HUES64 (cell line): ENCODE results near the gene SH2D6.

ENCODE experiments used
- H3K27ac ChIP-seq: 2 replicates; pipeline ENCODE4 v1.7.0; 2013; ENCODE audit warnings: low read depth, low read length, inconsistent platforms
- H3K27me3 ChIP-seq: 2 replicates; pipeline ENCODE4 v1.6.1; 2013; ENCODE audit warnings: mild to moderate bottlenecking, low read length; ENCODE audit not compliant: insufficient read depth
- H3K36me3 ChIP-seq: 2 replicates; pipeline ENCODE4 v1.6.1; 2013; ENCODE audit warnings: mild to moderate bottlenecking, low read length; ENCODE audit not compliant: insufficient read depth
- H3K4me1 ChIP-seq: 2 replicates; pipeline ENCODE4 v1.6.1; 2013; ENCODE audit warnings: mild to moderate bottlenecking, low read length, moderate library complexity; ENCODE audit not compliant: insufficient read depth
- H3K4me3 ChIP-seq: 2 replicates; pipeline ENCODE4 v1.5.1; 2013; ENCODE audit warnings: mild to moderate bottlenecking, low read length, moderate library complexity
- H3K9ac ChIP-seq: 2 replicates; pipeline ENCODE4 v1.6.1; 2013; ENCODE audit warnings: mild to moderate bottlenecking, low read depth, low read length
- H3K9me3 ChIP-seq: 2 replicates; pipeline ENCODE4 v1.6.1; 2013; ENCODE audit warnings: low read depth, low read length; ENCODE audit not compliant: insufficient read depth
- WGBS: fragments of 150-250, 120-280 bp; methylation state at CpG from one replicate; pipeline ENCODE4 v1.1.7; 2013; ENCODE audit warnings: missing lambda C conversion rate; 5-methylcytosine and 5-hydroxymethylcytosine counted together

Gene SH2D6

GRCh38 chr2:85458601-85459563 lies 40.4 kb downstream of the SH2D6 start:
- Histone ChIP-seq H3K4me3 (no peak overlapping the region), H3K4me1 (peaks cover 18% of the 10 kb centered on the region), H3K9ac (no peak overlapping the region), H3K36me3 (no peaks in the 10 kb centered on the region), H3K9me3 (no peaks in the 10 kb centered on the region), H3K27me3 (no peaks in the 10 kb centered on the region), H3K27ac (peak overlapping the region; percentile 84; the same call in 1 of the 2 replicates)
- 47% methylated on average over 12 of the region's 12 CpGs for WGBS

- H3K4me1 ChIP-seq = peaks cover 18% of the 10 kb centered on the region
- WGBS = no CpG with 5 or more reads among the region's 1 CpG
- no peaks in the 10 kb centered on the region for H3K36me3 ChIP-seq
- peak overlapping the region; percentile 84; the same call in 1 of the 2 replicates for H3K27ac ChIP-seq
- H3K4me3 ChIP-seq = no peak overlapping the region
- no peaks in the 10 kb centered on the region for H3K27me3 ChIP-seq
- H3K9me3 ChIP-seq = no peaks in the 10 kb centered on the region
- no peak overlapping the region for H3K9ac ChIP-seq
Observed at GRCh38 chr2:85459771-85460170, 41.3 kb downstream of the SH2D6 start.

GRCh38 chr2:85462322-85462721 lies 43.8 kb downstream of the SH2D6 start:
- peaks cover 18% of the 10 kb centered on the region for H3K4me1 ChIP-seq
- H3K9ac ChIP-seq = no peak overlapping the region
- H3K27me3 ChIP-seq = no peaks in the 10 kb centered on the region
- H3K4me3 ChIP-seq = no peak overlapping the region
- H3K27ac ChIP-seq = no peak overlapping the region
- H3K9me3 ChIP-seq = no peaks in the 10 kb centered on the region
- 88% methylated on average over 2 of the region's 2 CpGs for WGBS
- H3K36me3 ChIP-seq = no peaks in the 10 kb centered on the region

GRCh38 chr2:85468096-85468703 lies 49.7 kb downstream of the SH2D6 start:
- Histone ChIP-seq H3K4me1 (peaks cover 7% of the 10 kb centered on the region), H3K4me3 (no peak overlapping the region), H3K9me3 (no peaks in the 10 kb centered on the region), H3K9ac (no peak overlapping the region), H3K36me3 (no peaks in the 10 kb centered on the region), H3K27ac (0 out of 2 replicates have a peak overlapping the region, but pooled peaks have one; percentile 39), H3K27me3 (no peaks in the 10 kb centered on the region)
- WGBS = 87% methylated on average over 8 of the region's 8 CpGs

- H3K9me3 ChIP-seq = no peaks in the 10 kb centered on the region
- peaks cover 7% of the 10 kb centered on the region for H3K4me1 ChIP-seq
- H3K27ac ChIP-seq = 0 out of 2 replicates have a peak overlapping the region, but pooled peaks have one; percentile 39
- no peak overlapping the region for H3K9ac ChIP-seq
- no peak overlapping the region for H3K4me3 ChIP-seq
- WGBS = 81% methylated on average over 12 of the region's 12 CpGs
- no peaks in the 10 kb centered on the region for H3K36me3 ChIP-seq
- no peaks in the 10 kb centered on the region for H3K27me3 ChIP-seq
Observed at GRCh38 chr2:85468704-85469349, 50.3 kb downstream of the SH2D6 start.

- 84% methylated on average over 11 of the region's 11 CpGs for WGBS
- Histone ChIP-seq H3K27ac (no peak overlapping the region), H3K36me3 (no peaks in the 10 kb centered on the region), H3K9me3 (no peaks in the 10 kb centered on the region), H3K4me1 (peaks cover 10% of the 10 kb centered on the region), H3K9ac (no peak overlapping the region), H3K27me3 (no peaks in the 10 kb centered on the region), H3K4me3 (no peak overlapping the region)
Observed at GRCh38 chr2:85470850-85471800, 52.6 kb downstream of the SH2D6 start.

- Histone ChIP-seq H3K9me3 (no peaks in the 10 kb centered on the region), H3K36me3 (no peaks in the 10 kb centered on the region), H3K4me3 (no peak overlapping the region), H3K27me3 (no peaks in the 10 kb centered on the region), H3K4me1 (peaks cover 13% of the 10 kb centered on the region), H3K9ac (no peak overlapping the region), H3K27ac (no peak overlapping the region)
- WGBS = 68% methylated on average over 3 of the region's 4 CpGs
Observed at GRCh38 chr2:85472261-85472660, 53.7 kb downstream of the SH2D6 start.

GRCh38 chr2:85475799-85476490 lies 57.4 kb downstream of the SH2D6 start:
- WGBS = 86% methylated on average over 3 of the region's 3 CpGs
- Histone ChIP-seq H3K27ac (no peak overlapping the region), H3K4me3 (no peak overlapping the region), H3K27me3 (no peaks in the 10 kb centered on the region), H3K9me3 (no peaks in the 10 kb centered on the region), H3K9ac (no peak overlapping the region), H3K36me3 (no peaks in the 10 kb centered on the region), H3K4me1 (peaks cover 5% of the 10 kb centered on the region; the same call in 1 of the 2 replicates)

GRCh38 chr2:85476624-85477023 lies 58.1 kb downstream of the SH2D6 start:
- 33% methylated on average over 1 of the region's 1 CpG for WGBS
- Histone ChIP-seq H3K9me3 (no peaks in the 10 kb centered on the region), H3K9ac (no peak overlapping the region), H3K27ac (no peak overlapping the region), H3K36me3 (no peaks in the 10 kb centered on the region), H3K4me3 (no peak overlapping the region), H3K27me3 (no peaks in the 10 kb centered on the region), H3K4me1 (peaks cover 5% of the 10 kb centered on the region; the same call in 1 of the 2 replicates)

- 91% methylated on average over 2 of the region's 2 CpGs for WGBS
- Histone ChIP-seq H3K4me3 (no peak overlapping the region), H3K9me3 (no peaks in the 10 kb centered on the region), H3K27me3 (no peaks in the 10 kb centered on the region), H3K27ac (no peak overlapping the region), H3K36me3 (no peaks in the 10 kb centered on the region), H3K9ac (no peak overlapping the region), H3K4me1 (peaks cover 5% of the 10 kb centered on the region; the same call in 1 of the 2 replicates)
Observed at GRCh38 chr2:85477884-85478283, 59.4 kb downstream of the SH2D6 start.
